SU-DHL-6 (cell line): ENCODE data around the gene IP6K2.

Experiments
- H2AFZ ChIP-seq: fragments of 200-600 bp; sonication (generic); 2 replicates; pipeline ENCODE4 v1.6.1; 2014; ENCODE audit warnings: low read depth, mild to moderate bottlenecking, moderate library complexity, mixed read lengths, antibody characterized with exemption, low read length; ENCODE audit not compliant: severe bottlenecking
- H3F3A ChIP-seq: fragments of 200-600 bp; shearing (Covaris generic); 2 replicates; pipeline ENCODE4 v1.6.0; 2016; ENCODE audit warnings: antibody characterized with exemption, mild to moderate bottlenecking; ENCODE audit not compliant: insufficient read depth
- H3K27ac ChIP-seq: fragments of 200-600 bp; sonication (generic); 2 replicates; pipeline ENCODE4 v1.5.1; 2016; ENCODE audit warnings: low read depth, mild to moderate bottlenecking, low read length, moderate library complexity, mixed read lengths
- H3K27me3 ChIP-seq: fragments of 200-600 bp; sonication (generic), shearing (Covaris generic); 2 replicates; pipeline ENCODE4 v1.6.0; 2014; ENCODE audit warnings: mild to moderate bottlenecking, low read length
- H3K36me3 ChIP-seq: fragments of 200-600 bp; sonication (generic); 2 replicates; pipeline ENCODE4 v1.6.1; 2014; ENCODE audit warnings: mild to moderate bottlenecking, low read length, mixed read lengths
- H3K4me2 ChIP-seq: fragments of 300-600, 200-600 bp; shearing (Covaris generic), sonication (generic); 2 replicates; pipeline ENCODE4 v1.6.0; 2014; ENCODE audit warnings: low read length, low read depth, mild to moderate bottlenecking; ENCODE audit not compliant: poor library complexity, severe bottlenecking
- H3K4me3 ChIP-seq: fragments of 200-600 bp; sonication (generic); 2 replicates; pipeline ENCODE4 v1.5.1; 2014; ENCODE audit warnings: antibody characterized with exemption, low read length, mild to moderate bottlenecking, mixed read lengths; ENCODE audit not compliant: insufficient read depth, poor library complexity, severe bottlenecking
- H3K79me2 ChIP-seq: fragments of 200-600 bp; sonication (generic); 2 replicates; pipeline ENCODE4 v1.6.1; 2014; ENCODE audit warnings: mild to moderate bottlenecking, low read length, moderate library complexity; ENCODE audit not compliant: insufficient read depth
- H3K9ac ChIP-seq: fragments of 200-600 bp; sonication (generic); 2 replicates; pipeline ENCODE4 v1.7.0; 2014; ENCODE audit warnings: mild to moderate bottlenecking, low read length
- H3K9me2 ChIP-seq: fragments of 200-600 bp; sonication (generic); replicated peaks from 2 replicates; pipeline ENCODE4 v1.6.1; 2014; ENCODE audit warnings: low read length; ENCODE audit not compliant: insufficient read depth
- H3K9me3 ChIP-seq: fragments of 200-600 bp; sonication (generic); 2 replicates; pipeline ENCODE4 v1.6.1; 2014; ENCODE audit warnings: low read length, mixed read lengths; ENCODE audit not compliant: insufficient read depth
- H4K20me1 ChIP-seq: fragments of 200-600 bp; sonication (generic); 2 replicates; pipeline ENCODE4 v1.6.1; 2014; ENCODE audit warnings: low read depth, mild to moderate bottlenecking, antibody characterized with exemption, low read length, moderate library complexity, mixed read lengths
- EZH2phosphoT487 ChIP-seq: fragments of 200-600 bp; sonication (generic), shearing (Covaris generic); conservative IDR thresholded peaks from 2 replicates; pipeline ENCODE4 v1.6.1; 2018; ENCODE audit warnings: mild to moderate bottlenecking, antibody characterized with exemption, low read length, moderate library complexity, mixed read lengths
- TF ChIP-seq, protein P1 (sequence below): fragments of 200-600 bp; sonication (generic); IDR thresholded peaks from one replicate; pipeline ENCODE4 v1.5.1; 2017; ENCODE audit warnings: antibody characterized with exemption, mild to moderate bottlenecking, low read length, moderate library complexity; ENCODE audit not compliant: insufficient read depth, poor library complexity, severe bottlenecking

IP6K2 gene

DNA sequence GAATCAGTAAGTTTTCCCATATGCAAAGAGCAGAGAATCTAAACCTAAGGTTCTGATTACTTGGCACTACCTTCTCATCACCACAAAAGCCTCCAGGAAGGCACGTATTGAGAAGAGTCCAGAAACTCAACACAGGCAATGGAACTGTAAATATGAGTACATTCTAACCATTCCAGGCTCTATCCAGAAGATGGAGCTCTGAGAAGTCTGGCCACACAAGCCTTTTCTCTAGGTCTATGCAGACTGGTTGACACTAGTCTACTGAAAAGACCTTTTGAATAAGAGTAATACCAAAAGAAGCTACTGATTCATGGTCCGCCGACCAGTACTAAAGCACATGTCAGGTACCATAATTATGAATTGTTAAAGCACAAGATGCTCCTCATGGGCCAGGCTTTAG, 19.1 kb downstream of the IP6K2 start:
- Histone ChIP-seq H3K9me3 (no peaks in the 10 kb centered on the region), H3K4me2 (no peak overlapping the region), H3K9ac (no peak overlapping the region), H3K36me3 (peaks cover 23% of the 10 kb centered on the region; the same call in 1 of the 2 replicates), H3K27ac (no peak overlapping the region), H3K79me2 (peaks cover 80% of the 10 kb centered on the region), H3K9me2 (no peaks in the 10 kb centered on the region), H4K20me1 (peaks cover 16% of the 10 kb centered on the region), H3K27me3 (no peaks in the 10 kb centered on the region), H3F3A (no peaks in the 10 kb centered on the region; the same call in 1 of the 2 replicates), H2AFZ (no peak overlapping the region), H3K4me3 (no peak overlapping the region)
- no peak for TF ChIP-seq EZH2phosphoT487
- TF ChIP-seq, protein P1, sequence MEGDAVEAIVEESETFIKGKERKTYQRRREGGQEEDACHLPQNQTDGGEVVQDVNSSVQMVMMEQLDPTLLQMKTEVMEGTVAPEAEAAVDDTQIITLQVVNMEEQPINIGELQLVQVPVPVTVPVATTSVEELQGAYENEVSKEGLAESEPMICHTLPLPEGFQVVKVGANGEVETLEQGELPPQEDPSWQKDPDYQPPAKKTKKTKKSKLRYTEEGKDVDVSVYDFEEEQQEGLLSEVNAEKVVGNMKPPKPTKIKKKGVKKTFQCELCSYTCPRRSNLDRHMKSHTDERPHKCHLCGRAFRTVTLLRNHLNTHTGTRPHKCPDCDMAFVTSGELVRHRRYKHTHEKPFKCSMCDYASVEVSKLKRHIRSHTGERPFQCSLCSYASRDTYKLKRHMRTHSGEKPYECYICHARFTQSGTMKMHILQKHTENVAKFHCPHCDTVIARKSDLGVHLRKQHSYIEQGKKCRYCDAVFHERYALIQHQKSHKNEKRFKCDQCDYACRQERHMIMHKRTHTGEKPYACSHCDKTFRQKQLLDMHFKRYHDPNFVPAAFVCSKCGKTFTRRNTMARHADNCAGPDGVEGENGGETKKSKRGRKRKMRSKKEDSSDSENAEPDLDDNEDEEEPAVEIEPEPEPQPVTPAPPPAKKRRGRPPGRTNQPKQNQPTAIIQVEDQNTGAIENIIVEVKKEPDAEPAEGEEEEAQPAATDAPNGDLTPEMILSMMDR: no peak

DNA sequence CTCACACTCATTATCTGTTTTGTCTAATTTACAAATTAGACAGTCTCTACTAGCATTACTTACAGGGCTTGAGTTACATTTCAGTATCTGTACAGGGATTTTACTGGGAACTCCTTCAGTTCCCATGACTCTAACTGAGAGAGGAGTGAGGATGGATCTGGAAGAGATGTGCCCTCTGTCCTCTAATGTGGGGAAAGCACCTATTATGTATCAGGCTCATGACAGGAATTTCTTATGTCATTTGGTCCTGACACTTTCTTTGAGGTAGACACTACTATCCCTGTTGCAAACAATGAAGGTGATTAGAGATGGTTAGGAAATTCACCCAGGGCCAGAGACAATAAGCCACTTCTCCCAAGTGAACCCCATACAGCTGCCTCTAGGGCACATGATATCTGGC, 20.4 kb downstream of the IP6K2 start:
- no peak overlapping the region for H3K27ac ChIP-seq
- peaks cover 67% of the 10 kb centered on the region for H3K79me2 ChIP-seq
- H3F3A ChIP-seq: no peaks in the 10 kb centered on the region; the same call in 1 of the 2 replicates
- peaks cover 25% of the 10 kb centered on the region; the same call in 1 of the 2 replicates for H3K36me3 ChIP-seq
- H2AFZ ChIP-seq: no peak overlapping the region
- H3K9ac ChIP-seq: no peak overlapping the region
- no peaks in the 10 kb centered on the region for H3K9me2 ChIP-seq
- H3K9me3 ChIP-seq: no peaks in the 10 kb centered on the region
- no peak overlapping the region for H3K4me2 ChIP-seq
- TF ChIP-seq, protein P1: no peak
- TF ChIP-seq EZH2phosphoT487: no peak
- H3K4me3 ChIP-seq: no peak overlapping the region
- H3K27me3 ChIP-seq: no peaks in the 10 kb centered on the region
- peaks cover 8% of the 10 kb centered on the region for H4K20me1 ChIP-seq

DNA sequence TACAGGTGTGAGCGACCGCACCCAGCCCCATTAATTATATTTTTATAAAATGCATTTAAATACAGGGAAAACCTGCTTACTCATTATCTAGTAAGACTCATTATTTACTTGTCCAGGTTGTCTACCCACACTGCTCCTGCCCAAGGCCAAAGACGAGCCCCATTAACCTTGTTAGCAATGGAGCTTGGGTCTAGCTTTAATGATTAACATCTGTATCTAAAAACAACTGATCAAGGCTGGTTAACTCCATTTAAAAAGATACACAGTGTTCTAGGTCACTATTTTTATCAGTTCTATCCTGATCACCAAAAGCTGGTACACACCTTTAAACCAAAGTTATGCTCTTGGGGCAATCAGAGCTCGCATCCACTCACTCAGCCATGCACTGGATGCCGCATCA, 20.9 kb downstream of the IP6K2 start:
- H2AFZ ChIP-seq: no peak overlapping the region
- H3K27ac ChIP-seq: no peak overlapping the region
- H3K4me2 ChIP-seq: no peak overlapping the region
- no peaks in the 10 kb centered on the region for H3K27me3 ChIP-seq
- TF ChIP-seq, protein P1: no peak
- TF ChIP-seq EZH2phosphoT487: no peak
- no peaks in the 10 kb centered on the region for H3K9me2 ChIP-seq
- H3K9ac ChIP-seq: no peak overlapping the region
- H3K9me3 ChIP-seq: no peaks in the 10 kb centered on the region
- H3K4me3 ChIP-seq: no peak overlapping the region
- no peaks in the 10 kb centered on the region; the same call in 1 of the 2 replicates for H3F3A ChIP-seq
- H4K20me1 ChIP-seq: peaks cover 10% of the 10 kb centered on the region
- peaks cover 27% of the 10 kb centered on the region; the same call in 1 of the 2 replicates for H3K36me3 ChIP-seq
- H3K79me2 ChIP-seq: peaks cover 63% of the 10 kb centered on the region
